ENCODE measurements around the gene MYH3. TPM values are rescaled to one million over a fixed set of nuclear protein-coding genes. Genes with fewer than 3 reads are reported as not detected.

MYH3 gene
- total and polyA plus RNA-seq, 2 experiments from 2014 or later = 0.93 to 3.5 TPM

DNA sequence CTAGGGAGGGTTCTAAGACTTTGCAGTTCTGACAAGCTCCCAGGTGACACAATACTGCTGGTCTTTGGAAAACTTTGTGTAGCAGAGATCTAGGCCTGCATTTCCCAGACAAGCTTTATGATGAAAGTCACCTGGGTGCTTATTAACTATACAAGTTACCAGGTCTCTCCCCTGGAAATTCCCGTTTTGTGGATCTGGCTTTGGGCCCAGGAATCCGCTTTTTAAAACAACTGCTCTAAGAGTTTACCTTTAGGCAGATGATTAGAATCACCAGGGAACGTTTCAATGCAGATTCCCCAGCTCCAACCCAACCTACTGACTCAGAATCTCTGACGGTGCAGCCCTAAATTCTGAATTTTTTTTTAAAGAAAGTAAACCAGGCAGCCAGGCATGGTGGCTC lies 36.3 kb downstream of the MYH3 start:
- peak; percentile 30 for DNase-seq (ENCODE audit: low spot score)
- no peak overlapping the region for H2AFZ ChIP-seq
- H3K79me2 ChIP-seq = no peaks in the 10 kb centered on the region
- no peaks in the 10 kb centered on the region for H3K27me3 ChIP-seq
- no peaks in the 10 kb centered on the region for H3K36me3 ChIP-seq (replicated peaks; ENCODE audit: insufficient read depth, low read depth)
- H3K4me1 ChIP-seq (ENCODE audit: insufficient read depth) = no peaks in the 10 kb centered on the region
- no peak overlapping the region for H3K4me3 ChIP-seq
- TF ChIP-seq EZH2phosphoT487 (IDR thresholded peaks at IDR 0.05; ENCODE audit: low read depth, severe bottlenecking, unreplicated experiment) = no peak
- TF ChIP-seq EZH2 (IDR thresholded peaks at IDR 0.05; ENCODE audit: borderline replicate concordance) = no peak
- TF ChIP-seq, protein P1, sequence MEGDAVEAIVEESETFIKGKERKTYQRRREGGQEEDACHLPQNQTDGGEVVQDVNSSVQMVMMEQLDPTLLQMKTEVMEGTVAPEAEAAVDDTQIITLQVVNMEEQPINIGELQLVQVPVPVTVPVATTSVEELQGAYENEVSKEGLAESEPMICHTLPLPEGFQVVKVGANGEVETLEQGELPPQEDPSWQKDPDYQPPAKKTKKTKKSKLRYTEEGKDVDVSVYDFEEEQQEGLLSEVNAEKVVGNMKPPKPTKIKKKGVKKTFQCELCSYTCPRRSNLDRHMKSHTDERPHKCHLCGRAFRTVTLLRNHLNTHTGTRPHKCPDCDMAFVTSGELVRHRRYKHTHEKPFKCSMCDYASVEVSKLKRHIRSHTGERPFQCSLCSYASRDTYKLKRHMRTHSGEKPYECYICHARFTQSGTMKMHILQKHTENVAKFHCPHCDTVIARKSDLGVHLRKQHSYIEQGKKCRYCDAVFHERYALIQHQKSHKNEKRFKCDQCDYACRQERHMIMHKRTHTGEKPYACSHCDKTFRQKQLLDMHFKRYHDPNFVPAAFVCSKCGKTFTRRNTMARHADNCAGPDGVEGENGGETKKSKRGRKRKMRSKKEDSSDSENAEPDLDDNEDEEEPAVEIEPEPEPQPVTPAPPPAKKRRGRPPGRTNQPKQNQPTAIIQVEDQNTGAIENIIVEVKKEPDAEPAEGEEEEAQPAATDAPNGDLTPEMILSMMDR (IDR thresholded peaks at IDR 0.05; ENCODE audit: poor library complexity) = no peak
- H3K27ac ChIP-seq = no peak overlapping the region
- no peak overlapping the region for H3K4me2 ChIP-seq
- no peaks in the 10 kb centered on the region for H3K9me3 ChIP-seq (ENCODE audit: low read depth)
- WGBS (ENCODE audit: low lambda C conversion rate, missing lambda C conversion rate) = 45% methylated on average over 4 of the region's 4 CpGs
- no peaks in the 10 kb centered on the region for H4K20me1 ChIP-seq (ENCODE audit: insufficient read depth, poor library complexity, severe bottlenecking)
- H3K9me2 ChIP-seq (replicated peaks; ENCODE audit: insufficient read depth) = no peaks in the 10 kb centered on the region

DNA sequence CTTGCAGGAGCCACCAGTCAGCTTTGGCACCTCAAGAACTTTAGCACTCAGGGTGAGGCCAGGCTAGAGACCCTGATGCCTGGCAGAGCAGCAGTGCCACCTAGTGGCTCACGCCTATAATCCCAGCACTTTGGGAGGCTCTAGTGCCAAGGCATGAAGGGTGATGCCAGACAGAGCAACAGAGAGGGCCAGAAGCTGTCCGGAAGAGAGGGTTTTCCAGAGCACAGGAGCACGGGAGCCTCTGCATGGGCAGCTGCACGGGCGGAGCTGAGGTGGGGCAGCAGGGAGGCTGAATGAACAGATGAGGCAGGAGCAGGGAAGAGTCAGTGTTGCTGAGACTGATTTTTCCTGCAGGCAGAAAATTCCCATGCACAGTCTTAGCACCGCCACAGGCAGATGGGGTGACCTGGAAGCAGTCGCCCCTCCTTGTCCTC lies 38.9 kb downstream of the MYH3 start:
- no peak overlapping the region for H3K27ac ChIP-seq
- H3K9me3 ChIP-seq (ENCODE audit: low read depth) = no peaks in the 10 kb centered on the region
- H4K20me1 ChIP-seq (ENCODE audit: insufficient read depth, poor library complexity, severe bottlenecking) = no peaks in the 10 kb centered on the region
- H2AFZ ChIP-seq = no peak overlapping the region
- peak; percentile 84 for DNase-seq (ENCODE audit: low spot score)
- H3K9me2 ChIP-seq (replicated peaks; ENCODE audit: insufficient read depth) = no peaks in the 10 kb centered on the region
- H3K4me2 ChIP-seq = no peak overlapping the region
- no peaks in the 10 kb centered on the region for H3K36me3 ChIP-seq (replicated peaks; ENCODE audit: insufficient read depth, low read depth)
- TF ChIP-seq EZH2phosphoT487 (IDR thresholded peaks at IDR 0.05; ENCODE audit: low read depth, severe bottlenecking, unreplicated experiment) = no peak
- TF ChIP-seq, protein P1 (IDR thresholded peaks at IDR 0.05; ENCODE audit: poor library complexity) = peak; percentile 90
- H3K4me3 ChIP-seq = no peak overlapping the region
- 32% methylated on average over 7 of the region's 7 CpGs for WGBS (ENCODE audit: low lambda C conversion rate, missing lambda C conversion rate)
- no peaks in the 10 kb centered on the region for H3K27me3 ChIP-seq
- no peaks in the 10 kb centered on the region for H3K79me2 ChIP-seq
- no peaks in the 10 kb centered on the region for H3K4me1 ChIP-seq (ENCODE audit: insufficient read depth)

DNA sequence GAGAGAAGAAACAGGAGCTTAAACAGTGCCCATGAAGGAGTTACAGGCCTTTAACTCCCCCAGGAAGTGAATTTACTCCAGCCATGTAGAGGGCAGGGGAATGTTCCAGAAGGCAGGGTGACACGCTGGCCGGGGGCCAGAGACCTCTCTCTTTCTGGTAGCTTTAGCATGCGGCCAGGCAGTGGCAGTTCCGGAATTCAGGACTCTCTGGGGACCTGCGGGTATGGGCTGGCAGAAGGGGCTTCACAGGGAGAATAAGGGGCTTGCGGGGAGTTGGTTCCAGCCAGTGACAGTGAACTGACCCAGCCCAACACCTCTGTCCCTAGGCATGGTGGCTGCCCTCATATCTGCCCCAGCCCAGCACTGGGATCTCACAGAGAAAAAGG lies 40.0 kb downstream of the MYH3 start:
- TF ChIP-seq EZH2 (IDR thresholded peaks at IDR 0.05; ENCODE audit: borderline replicate concordance) = no peak
- TF ChIP-seq EZH2phosphoT487 (IDR thresholded peaks at IDR 0.05; ENCODE audit: low read depth, severe bottlenecking, unreplicated experiment) = no peak
- TF ChIP-seq, protein P1 (IDR thresholded peaks at IDR 0.05; ENCODE audit: poor library complexity) = no peak
- H3K36me3 ChIP-seq (replicated peaks; ENCODE audit: insufficient read depth, low read depth) = no peaks in the 10 kb centered on the region
- H2AFZ ChIP-seq = no peak overlapping the region
- no peaks in the 10 kb centered on the region for H3K79me2 ChIP-seq
- no peaks in the 10 kb centered on the region for H4K20me1 ChIP-seq (ENCODE audit: insufficient read depth, poor library complexity, severe bottlenecking)
- DNase-seq (ENCODE audit: low spot score) = no peak
- H3K4me1 ChIP-seq (ENCODE audit: insufficient read depth) = no peaks in the 10 kb centered on the region
- no peaks in the 10 kb centered on the region for H3K9me2 ChIP-seq (replicated peaks; ENCODE audit: insufficient read depth)
- no peaks in the 10 kb centered on the region for H3K9me3 ChIP-seq (ENCODE audit: low read depth)
- H3K4me3 ChIP-seq = no peak overlapping the region
- H3K27me3 ChIP-seq = no peaks in the 10 kb centered on the region
- no peak overlapping the region for H3K4me2 ChIP-seq
- H3K27ac ChIP-seq = no peak overlapping the region
- 95% methylated on average over 6 of the region's 6 CpGs for WGBS (ENCODE audit: low lambda C conversion rate, missing lambda C conversion rate)

Data from hepatocyte (in vitro differentiated cells).